Astrocyte of the spinal cord (primary cell): ENCODE measurements around the gene JADE1.

ENCODE experiments used
- DNase-seq: peaks from one replicate; pipeline ENCODE4 v3.0.0; 2011; ENCODE audit warnings: low read depth, low spot score
- H3K4me3 ChIP-seq: 2 replicates; pipeline ENCODE4 v1.5.1; 2011; ENCODE audit warnings: low read depth, mild to moderate bottlenecking, low read length, moderate library complexity
- in situ Hi-C: cut with HindIII; loops from 2 replicates; pipeline ENCODE4 v1.10.0; 2017; ENCODE audit warnings: low sequenced_read_pairs
- TF ChIP-seq, protein P1 (sequence below): IDR thresholded peaks from 2 replicates; pipeline ENCODE4 v1.5.1; 2012; ENCODE audit warnings: low read depth, mild to moderate bottlenecking, low read length, inconsistent platforms

JADE1 gene

DNA sequence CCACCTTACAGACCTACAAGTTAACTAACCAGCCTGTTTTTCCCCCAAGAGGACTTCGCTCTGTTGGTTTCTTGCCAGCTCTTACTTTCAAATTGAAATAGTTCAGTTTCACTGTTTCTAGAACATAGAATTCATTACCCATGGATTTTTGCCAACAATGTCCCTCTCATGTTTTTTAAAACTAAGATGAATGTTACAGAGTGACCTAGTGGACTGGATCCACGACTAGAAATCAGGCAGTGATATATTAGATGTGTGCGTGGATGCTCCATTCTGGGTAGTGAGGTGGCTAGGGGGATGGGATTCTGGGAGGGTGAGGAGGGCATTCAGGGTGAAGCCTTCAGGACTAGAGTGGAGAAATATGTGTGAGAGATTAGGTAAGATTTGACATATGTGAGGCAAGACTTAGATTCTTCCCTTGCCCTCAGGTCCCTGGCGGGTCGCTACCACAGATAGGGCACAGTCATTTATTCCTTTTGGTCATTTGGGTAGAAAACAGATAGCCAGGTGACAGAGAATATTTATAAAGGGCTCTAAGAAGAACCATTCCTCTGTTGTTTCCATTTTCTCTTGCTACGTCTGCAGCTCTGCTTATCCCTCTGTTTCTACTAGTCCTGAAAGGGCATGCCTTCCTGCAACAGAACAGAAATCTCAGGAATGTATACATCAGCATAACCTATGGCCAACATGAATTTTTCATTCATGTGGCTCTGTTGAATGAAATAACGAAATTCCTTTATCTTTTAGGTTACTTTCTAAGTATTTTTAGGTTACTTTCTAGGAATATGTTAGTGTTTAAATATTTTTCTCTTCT is 15.4 kb upstream of the JADE1 start:
- no peak overlapping the region for H3K4me3 ChIP-seq
- no peak for DNase-seq
- TF ChIP-seq, protein P1, sequence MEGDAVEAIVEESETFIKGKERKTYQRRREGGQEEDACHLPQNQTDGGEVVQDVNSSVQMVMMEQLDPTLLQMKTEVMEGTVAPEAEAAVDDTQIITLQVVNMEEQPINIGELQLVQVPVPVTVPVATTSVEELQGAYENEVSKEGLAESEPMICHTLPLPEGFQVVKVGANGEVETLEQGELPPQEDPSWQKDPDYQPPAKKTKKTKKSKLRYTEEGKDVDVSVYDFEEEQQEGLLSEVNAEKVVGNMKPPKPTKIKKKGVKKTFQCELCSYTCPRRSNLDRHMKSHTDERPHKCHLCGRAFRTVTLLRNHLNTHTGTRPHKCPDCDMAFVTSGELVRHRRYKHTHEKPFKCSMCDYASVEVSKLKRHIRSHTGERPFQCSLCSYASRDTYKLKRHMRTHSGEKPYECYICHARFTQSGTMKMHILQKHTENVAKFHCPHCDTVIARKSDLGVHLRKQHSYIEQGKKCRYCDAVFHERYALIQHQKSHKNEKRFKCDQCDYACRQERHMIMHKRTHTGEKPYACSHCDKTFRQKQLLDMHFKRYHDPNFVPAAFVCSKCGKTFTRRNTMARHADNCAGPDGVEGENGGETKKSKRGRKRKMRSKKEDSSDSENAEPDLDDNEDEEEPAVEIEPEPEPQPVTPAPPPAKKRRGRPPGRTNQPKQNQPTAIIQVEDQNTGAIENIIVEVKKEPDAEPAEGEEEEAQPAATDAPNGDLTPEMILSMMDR: no peak
- in situ Hi-C loops: no loop called here

DNA sequence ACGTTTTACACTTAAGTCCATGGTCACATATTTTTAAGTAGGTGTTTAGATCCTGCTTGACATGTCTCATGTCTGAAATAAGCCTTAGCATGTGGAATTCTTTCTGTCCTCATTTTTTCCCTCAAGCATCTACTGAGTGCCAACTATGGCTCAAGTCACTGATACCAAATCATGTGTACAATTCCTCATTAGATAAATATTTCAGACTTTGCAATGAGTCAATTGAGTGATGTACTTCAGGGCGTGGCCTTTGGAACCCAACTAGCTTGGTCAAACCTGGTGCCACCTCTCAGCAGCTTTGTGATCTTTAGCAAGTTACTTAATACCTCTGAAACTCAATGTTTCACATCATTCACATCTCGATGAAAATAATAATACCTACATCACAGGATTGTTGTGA is 12.6 kb upstream of the JADE1 start:
- TF ChIP-seq, protein P1: no peak
- in situ Hi-C loops: no loop called here
- H3K4me3 ChIP-seq: no peak overlapping the region
- no peak for DNase-seq

DNA sequence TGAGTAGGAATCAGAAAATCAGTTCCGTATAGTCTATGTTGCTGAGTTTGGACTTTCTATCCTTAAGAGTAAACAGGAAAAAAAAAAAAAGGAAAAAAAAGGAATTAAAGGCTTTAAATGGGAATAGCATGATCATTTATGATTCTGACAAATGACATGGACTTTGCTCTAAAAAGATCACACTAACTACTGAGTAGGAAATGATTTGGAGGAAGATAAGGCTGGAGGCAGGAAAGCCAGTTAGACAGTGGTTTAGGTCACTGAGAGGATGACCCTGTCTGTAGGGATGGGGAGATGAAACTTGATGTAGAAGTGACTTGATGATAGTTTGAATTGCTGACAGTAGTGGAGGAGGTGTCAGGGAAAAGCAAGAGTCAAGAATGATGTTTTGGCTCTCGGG is 9.2 kb upstream of the JADE1 start:
- no peak for DNase-seq
- H3K4me3 ChIP-seq: no peak overlapping the region
- TF ChIP-seq, protein P1: no peak
- in situ Hi-C loops: no loop called here

DNA sequence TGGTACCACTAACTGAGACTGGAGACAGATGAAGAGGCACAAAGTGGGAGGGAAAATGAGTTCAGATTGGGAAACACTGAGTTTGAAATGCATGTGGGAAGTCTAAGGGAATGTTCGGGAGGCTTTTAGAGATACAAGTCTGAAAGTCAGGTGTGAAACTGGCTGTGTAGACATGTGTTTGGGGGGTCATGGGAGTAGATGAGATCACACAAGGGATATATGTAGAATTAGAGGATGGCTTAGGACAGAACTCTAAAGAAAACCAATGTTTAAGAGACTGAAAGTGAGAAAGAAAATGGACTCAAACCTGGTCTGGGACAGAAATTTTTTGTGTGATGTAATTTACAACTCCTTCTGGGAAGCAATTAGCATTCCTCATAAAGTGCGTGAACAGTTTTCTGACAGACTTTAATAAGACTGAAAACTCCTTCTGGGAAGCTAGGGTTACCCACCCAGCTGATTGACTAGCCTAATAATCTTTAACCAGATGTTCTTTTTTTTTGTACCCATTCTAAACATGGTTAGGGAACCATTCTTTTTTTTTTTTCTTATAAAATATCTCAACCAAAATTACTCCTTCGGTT is 8.7 kb upstream of the JADE1 start:
- TF ChIP-seq, protein P1: no peak
- no peak overlapping the region for H3K4me3 ChIP-seq
- in situ Hi-C loops: no loop called here
- DNase-seq: no peak

DNA sequence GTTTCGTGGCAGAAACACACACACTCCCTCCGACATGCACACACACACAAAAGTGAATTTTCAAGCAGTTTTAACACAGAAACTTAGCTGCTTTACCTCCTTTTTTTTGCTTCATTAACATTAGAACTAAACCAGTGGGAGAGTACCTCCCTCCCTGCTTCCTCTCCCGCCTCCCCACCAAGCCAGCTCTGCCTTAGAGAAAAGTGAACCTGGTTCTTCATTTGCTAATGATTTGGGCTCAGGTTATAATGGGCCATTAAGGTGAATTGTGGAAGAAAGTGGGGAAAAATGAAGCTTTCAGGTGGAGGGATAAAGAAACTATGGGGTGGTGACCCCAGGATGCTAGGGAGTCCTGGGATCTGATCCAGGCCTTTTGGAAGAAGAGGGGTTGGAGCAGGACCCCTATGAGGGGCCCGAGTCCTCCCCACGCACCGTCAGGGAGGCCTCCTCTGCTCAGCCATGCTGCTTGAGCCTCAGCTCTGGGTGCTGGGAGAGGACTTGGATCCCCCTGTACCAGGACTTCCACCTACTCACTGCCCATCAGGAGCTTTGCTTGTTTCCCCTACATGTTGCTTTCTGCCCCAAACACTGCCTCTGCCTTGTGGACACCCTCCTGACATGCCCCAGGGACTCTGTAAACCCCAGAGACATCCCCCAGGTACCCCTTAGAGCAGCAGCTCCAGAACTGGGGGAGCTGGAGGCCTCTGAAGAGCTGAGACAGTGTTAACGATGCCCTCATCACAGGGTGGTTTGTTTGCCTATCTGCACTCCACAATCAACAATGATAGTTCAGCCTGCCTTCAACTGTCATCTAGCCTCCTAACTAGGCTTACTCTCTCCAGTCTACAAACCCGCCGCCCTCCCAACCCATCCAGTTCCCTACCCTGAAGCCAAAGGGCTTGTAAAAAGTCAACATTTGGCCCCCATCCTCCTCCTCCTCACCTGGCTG is 6.5 kb upstream of the JADE1 start:
- H3K4me3 ChIP-seq: no peak overlapping the region
- in situ Hi-C loops: no loop called here
- no peak for DNase-seq
- TF ChIP-seq, protein P1: no peak

DNA sequence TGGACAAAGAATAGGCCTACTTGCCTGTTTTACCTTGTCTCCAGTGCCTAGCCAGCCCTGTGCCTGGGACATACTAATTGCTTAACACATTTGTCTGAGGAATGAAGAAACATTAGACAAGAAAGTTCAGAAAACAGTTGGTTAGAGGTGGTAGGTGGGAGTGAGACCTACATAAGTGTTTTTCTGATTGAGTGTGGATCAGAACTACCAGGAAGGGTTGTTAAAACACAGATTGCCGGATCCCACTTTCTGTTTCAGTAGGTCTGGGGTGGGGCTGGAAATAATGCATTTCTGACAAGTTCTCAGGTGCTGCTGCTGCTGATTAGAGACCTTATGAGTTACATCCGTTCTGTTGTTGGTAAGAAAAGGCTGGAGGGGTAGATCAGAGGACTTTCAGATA is 5.7 kb upstream of the JADE1 start:
- in situ Hi-C loops: no loop called here
- no peak overlapping the region for H3K4me3 ChIP-seq
- DNase-seq: no peak
- TF ChIP-seq, protein P1: no peak
